Loucy (cell line): ENCODE data around the gene SLCO2A1.

Source experiments
- CTCF ChIP-seq: fragments of 200-600 bp; sonication (generic); conservative IDR thresholded peaks from 2 replicates; pipeline ENCODE4 v1.5.1; 2014; ENCODE audit warnings: mild to moderate bottlenecking, antibody characterized with exemption, low read length
- EZH2phosphoT487 ChIP-seq: fragments of 200-600 bp; IDR thresholded peaks from 2 replicates; pipeline ENCODE4 v1.6.1; 2018; ENCODE audit warnings: antibody characterized with exemption, mild to moderate bottlenecking, moderate library complexity, borderline replicate concordance

GRCh38 chr3:134040066-134040465 lies 10.3 kb upstream of the SLCO2A1 start:
- TF ChIP-seq CTCF, result no peak
- TF ChIP-seq EZH2phosphoT487, result no peak
